Anterior cingulate cortex (tissue), 58 donors: ENCODE data around the gene FBXO2.

Experiments used
- DNase-seq, 58 donors: peaks; one replicate each; lab custom pipeline; 2025; lab: John Stamatoyannopoulos, UW

The FBXO2 gene

GRCh38 chr1:11602981-11603380 is 51.2 kb downstream of the FBXO2 start:
- DNase-seq = no peak

- DNase-seq = no peak
These were observed 51.8 kb downstream of the FBXO2 start for GRCh38 chr1:11602424-11602823.

GRCh38 chr1:11600836-11601235 is 53.4 kb downstream of the FBXO2 start:
- DNase-seq = no peak

- DNase-seq = no peak
These were observed 54.2 kb downstream of the FBXO2 start for GRCh38 chr1:11599891-11600576.

- no peak for DNase-seq
These were observed 55.8 kb downstream of the FBXO2 start for GRCh38 chr1:11598461-11598860.
